ENCODE data around the gene GINS1. TPM values are rescaled to one million over a fixed set of nuclear protein-coding genes. Genes with fewer than 3 reads are reported as not detected.
A peak's percentile ranks its signal among the peaks of the same experiment; 100 is the strongest.

Gene GINS1
- total and polyA plus RNA-seq, 2 of the 13 experiments (the other 11 are each of a cell fraction or from before 2014, with no cell fraction given), result 14.6 to 59.9 TPM

DNA sequence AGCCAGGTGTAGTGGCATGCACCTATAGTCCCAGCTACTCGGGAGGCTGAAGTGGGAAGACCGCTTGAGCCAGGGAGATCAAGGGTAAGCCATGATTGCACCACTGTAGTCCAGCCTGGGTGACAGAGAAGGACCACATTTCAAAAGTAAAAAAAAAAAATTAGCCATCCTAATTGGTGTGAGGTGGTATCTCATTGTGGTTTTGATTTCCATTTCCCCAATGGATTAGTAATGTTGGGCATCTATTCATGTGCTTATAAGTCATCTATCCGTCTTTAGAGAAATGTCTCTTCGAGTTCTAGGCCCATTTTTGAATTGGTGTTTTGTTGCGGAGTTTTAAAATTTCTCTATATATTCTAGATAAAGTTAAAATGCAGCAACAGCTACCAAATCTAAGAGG is 38.5 kb upstream of the GINS1 start:
- TF ChIP-seq ZNF562 (CRISPR knock-in tag; IDR thresholded peaks at IDR 0.05; ENCODE audit: borderline replicate concordance), result no peak
- TF ChIP-seq, protein P1, sequence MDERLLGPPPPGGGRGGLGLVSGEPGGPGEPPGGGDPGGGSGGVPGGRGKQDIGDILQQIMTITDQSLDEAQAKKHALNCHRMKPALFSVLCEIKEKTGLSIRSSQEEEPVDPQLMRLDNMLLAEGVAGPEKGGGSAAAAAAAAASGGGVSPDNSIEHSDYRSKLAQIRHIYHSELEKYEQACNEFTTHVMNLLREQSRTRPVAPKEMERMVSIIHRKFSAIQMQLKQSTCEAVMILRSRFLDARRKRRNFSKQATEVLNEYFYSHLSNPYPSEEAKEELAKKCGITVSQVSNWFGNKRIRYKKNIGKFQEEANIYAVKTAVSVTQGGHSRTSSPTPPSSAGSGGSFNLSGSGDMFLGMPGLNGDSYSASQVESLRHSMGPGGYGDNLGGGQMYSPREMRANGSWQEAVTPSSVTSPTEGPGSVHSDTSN (CRISPR knock-in tag; IDR thresholded peaks at IDR 0.05), result no peak
- no peak for TF ChIP-seq ZNF326 (CRISPR knock-in tag; IDR thresholded peaks at IDR 0.05; ENCODE audit: borderline replicate concordance)
- no peak for TF ChIP-seq NCOA1 (CRISPR knock-in tag; IDR thresholded peaks at IDR 0.05)
- TF ChIP-seq TCF12 (IDR thresholded peaks at IDR 0.05), result no peak
- TF ChIP-seq TCF12 (CRISPR knock-in tag; IDR thresholded peaks at IDR 0.05), result no peak
- TF ChIP-seq, protein P2, sequence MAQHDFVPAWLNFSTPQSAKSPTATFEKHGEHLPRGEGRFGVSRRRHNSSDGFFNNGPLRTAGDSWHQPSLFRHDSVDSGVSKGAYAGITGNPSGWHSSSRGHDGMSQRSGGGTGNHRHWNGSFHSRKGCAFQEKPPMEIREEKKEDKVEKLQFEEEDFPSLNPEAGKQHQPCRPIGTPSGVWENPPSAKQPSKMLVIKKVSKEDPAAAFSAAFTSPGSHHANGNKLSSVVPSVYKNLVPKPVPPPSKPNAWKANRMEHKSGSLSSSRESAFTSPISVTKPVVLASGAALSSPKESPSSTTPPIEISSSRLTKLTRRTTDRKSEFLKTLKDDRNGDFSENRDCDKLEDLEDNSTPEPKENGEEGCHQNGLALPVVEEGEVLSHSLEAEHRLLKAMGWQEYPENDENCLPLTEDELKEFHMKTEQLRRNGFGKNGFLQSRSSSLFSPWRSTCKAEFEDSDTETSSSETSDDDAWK (CRISPR knock-in tag; IDR thresholded peaks at IDR 0.05), result no peak
- no peak for TF ChIP-seq ZNF121 (CRISPR knock-in tag; IDR thresholded peaks at IDR 0.05)
- TF ChIP-seq MIXL1 (CRISPR knock-in tag; IDR thresholded peaks at IDR 0.05), result no peak
- no peak for TF ChIP-seq TSC22D2 (CRISPR knock-in tag; IDR thresholded peaks at IDR 0.05; ENCODE audit: borderline replicate concordance)
- TF ChIP-seq TBP (CRISPR knock-in tag; IDR thresholded peaks at IDR 0.05), result no peak
- TF ChIP-seq KDM4B (CRISPR knock-in tag; IDR thresholded peaks at IDR 0.05), result no peak
- TF ChIP-seq SOX13 (IDR thresholded peaks at IDR 0.05), result no peak
- TF ChIP-seq SOX13 (CRISPR knock-in tag; conservative IDR thresholded peaks at IDR 0.05 in 1 of 2, IDR thresholded peaks at IDR 0.05 in 1 of 2), result no peak
- no peak for TF ChIP-seq ZNF570 (CRISPR knock-in tag; IDR thresholded peaks at IDR 0.05; ENCODE audit: borderline replicate concordance)
- TF ChIP-seq FOXO1 (CRISPR knock-in tag; IDR thresholded peaks at IDR 0.05), result no peak
- TF ChIP-seq ZC3H4 (CRISPR knock-in tag; IDR thresholded peaks at IDR 0.05; ENCODE audit: borderline replicate concordance), result no peak
- no peak for TF ChIP-seq ZNF558 (CRISPR knock-in tag; IDR thresholded peaks at IDR 0.05; ENCODE audit: borderline replicate concordance)
- TF ChIP-seq XRCC5 (optimal IDR thresholded peaks at IDR 0.05; ENCODE audit: low read length), result no peak
- in situ Hi-C loops (cut with HindIII; ENCODE audit: extremely low pct_ligation_motif_present, low pct_unique_long_range_greater_than_20kb), result no loop called here
- no peak overlapping the region for H2AFZ ChIP-seq (ENCODE audit: low read length)

More for the DNA sequence above, 38.5 kb upstream of the GINS1 start:
- Histone ChIP-seq H3K79me2 (ENCODE audit: insufficient read depth, low read length) (peaks cover 20% of the 10 kb centered on the region), H3K4me2 (ENCODE audit: low read depth, low read length) (no peak overlapping the region), H3K4me3 (replicated peaks in 1 of 3; ENCODE audit: insufficient read depth in 1 of 3, low read depth in 2 of 3, low read length in 3 of 3) (no peak overlapping the region), H3K27me3 (ENCODE audit: control insufficient read depth in 1 of 2, insufficient read depth in 2 of 2, low read length in 2 of 2) (no peaks in the 10 kb centered on the region), H3K27ac (ENCODE audit: extremely low read length, insufficient read depth, low read length) (no peak overlapping the region), H3K9ac (ENCODE audit: insufficient read depth, low read depth, low read length) (no peak overlapping the region), H3K9me3 (ENCODE audit: low read length) (no peaks in the 10 kb centered on the region), H4K20me1 (ENCODE audit: insufficient read depth, low read length) (peaks cover 5% of the 10 kb centered on the region; the same call in 1 of the 2 replicates), H3K36me3 (replicated peaks in 1 of 2; ENCODE audit: control insufficient read depth in 1 of 2, insufficient read depth in 2 of 2, low read length in 2 of 2) (no peaks in the 10 kb centered on the region; a peak in 2 of 5 replicates), H3K4me1 (ENCODE audit: insufficient read depth, low read length) (peaks cover 17% of the 10 kb centered on the region; the same call in 1 of the 2 replicates)
- CTCF ChIA-PET (ENCODE audit: low intra/inter-chr PET ratio, low total read pairs), result no interaction called here
- FAIRE-seq (peak; percentile 8), DNase-seq (ENCODE audit: low spot score) (no peak), ATAC-seq (no peak)
- POLR2A ChIA-PET, result no interaction called here
- 99% methylated on average over 5 of the region's 5 CpGs for WGBS (ENCODE audit: low lambda C conversion rate)
- intact Hi-C loops (cut with micrococcal nuclease; ENCODE audit: unreplicated experiment), result no loop called here
- no TSS peak for BruUV-seq (replicated peaks)

All from HepG2 (cell line).